ENCODE data around the gene CASP7. TPM values are rescaled to one million over a fixed set of nuclear protein-coding genes. Genes with fewer than 3 reads are reported as not detected.
"Not testable (repeated sequence)": the region's sequence is repeated elsewhere in the genome, so short reads cannot be mapped to it uniquely, and the experiment has no call there.

CASP7 gene
- total and polyA plus RNA-seq, 2 donors (not counting 1 experiment from before 2014, with no cell fraction given), result 5.7 to 23.9 TPM

- no peak for TF ChIP-seq CTCF (IDR thresholded peaks at IDR 0.05)
- no peak for TF ChIP-seq EZH2 (IDR thresholded peaks at IDR 0.05; ENCODE audit: borderline replicate concordance, insufficient read depth, low read depth, low read length, poor library complexity, severe bottlenecking)
- ATAC-seq (ENCODE audit: low read depth) (no peak), DNase-seq (no peak)
- CTCF ChIA-PET, result no interaction called here
- no peaks in the 10 kb centered on the region for H3K9me3 ChIP-seq (ENCODE audit: control extremely low read depth in 1 of 3, control insufficient read depth in 2 of 3, insufficient read depth in 1 of 3, low read length in 2 of 3)
- no peaks in the 10 kb centered on the region for H3K79me2 ChIP-seq (ENCODE audit: control insufficient read depth, insufficient read depth, low read length)
- Mint-ChIP-seq H3K4me3 (no peak overlapping the region), H3K27me3 (peaks cover 45% of the 10 kb centered on the region), H3K9me3 (ENCODE audit: insufficient read depth) (no peaks in the 10 kb centered on the region), H3K4me1 (no peaks in the 10 kb centered on the region), H3K27ac (no peak overlapping the region)
- no peaks in the 10 kb centered on the region for H3K4me1 ChIP-seq (ENCODE audit: control insufficient read depth in 2 of 2, insufficient read depth in 2 of 2, low read length in 2 of 2)
- H3K36me3 ChIP-seq (replicated peaks in 1 of 2; ENCODE audit: control extremely low read depth in 1 of 2, control insufficient read depth in 1 of 2, extremely low read depth in 1 of 2, insufficient read depth in 2 of 2, low read length in 1 of 2), result no peaks in the 10 kb centered on the region
- POLR2A ChIA-PET, result no interaction called here
- H3K4me2 ChIP-seq (replicated peaks; ENCODE audit: low read depth, low read length, poor library complexity, severe bottlenecking), result no peak overlapping the region
- H3K27me3 ChIP-seq (replicated peaks in 1 of 4; ENCODE audit: control extremely low read depth in 1 of 4, control insufficient read depth in 3 of 4, insufficient read depth in 4 of 4, low read length in 3 of 4), result no peaks in the 10 kb centered on the region
- no peak overlapping the region for H3K4me3 ChIP-seq (ENCODE audit: control extremely low read depth in 1 of 5, extremely low read depth in 1 of 5, insufficient read depth in 1 of 5, low read depth in 2 of 5, low read length in 4 of 5)
- H3K9ac ChIP-seq (ENCODE audit: low read length), result no peak overlapping the region
- H2AFZ ChIP-seq (ENCODE audit: insufficient read depth, low read depth, low read length, poor library complexity, severe bottlenecking), result no peak overlapping the region
- no peak overlapping the region for H3K27ac ChIP-seq (ENCODE audit: low read length in 2 of 2)
- H4K20me1 ChIP-seq (ENCODE audit: control insufficient read depth, insufficient read depth, low read length, poor library complexity, severe bottlenecking), result no peaks in the 10 kb centered on the region
- WGBS (ENCODE audit: insufficient coverage), result no CpG with 5 or more reads among the region's 2 CpGs
- intact Hi-C loops (cut with micrococcal nuclease), result no loop called here
Measured at GRCh38 chr10:113651021-113651420, 28.7 kb upstream of the CASP7 start.

- intact Hi-C loops (cut with micrococcal nuclease), result no loop called here
- no peak overlapping the region for H3K4me3 ChIP-seq (ENCODE audit: control extremely low read depth in 1 of 5, extremely low read depth in 1 of 5, insufficient read depth in 1 of 5, low read depth in 2 of 5, low read length in 4 of 5)
- no peaks in the 10 kb centered on the region for H3K36me3 ChIP-seq (replicated peaks in 1 of 2; ENCODE audit: control extremely low read depth in 1 of 2, control insufficient read depth in 1 of 2, extremely low read depth in 1 of 2, insufficient read depth in 2 of 2, low read length in 1 of 2)
- H3K9ac ChIP-seq (ENCODE audit: low read length), result no peak overlapping the region
- H3K4me2 ChIP-seq (replicated peaks; ENCODE audit: low read depth, low read length, poor library complexity, severe bottlenecking), result no peak overlapping the region
- WGBS (ENCODE audit: insufficient coverage), result no CpG with 5 or more reads among the region's 1 CpG
- no peaks in the 10 kb centered on the region for H3K27me3 ChIP-seq (replicated peaks in 1 of 4; ENCODE audit: control extremely low read depth in 1 of 4, control insufficient read depth in 3 of 4, insufficient read depth in 4 of 4, low read length in 3 of 4)
- POLR2A ChIA-PET, result no interaction called here
- DNase-seq, result no peak
- TF ChIP-seq EZH2 (IDR thresholded peaks at IDR 0.05; ENCODE audit: borderline replicate concordance, insufficient read depth, low read depth, low read length, poor library complexity, severe bottlenecking) (no peak), CTCF (IDR thresholded peaks at IDR 0.05) (no peak)
- H3K4me1 ChIP-seq (ENCODE audit: control insufficient read depth in 2 of 2, insufficient read depth in 2 of 2, low read length in 2 of 2), result no peaks in the 10 kb centered on the region
- no peaks in the 10 kb centered on the region for H3K9me3 ChIP-seq (ENCODE audit: control extremely low read depth in 1 of 3, control insufficient read depth in 2 of 3, insufficient read depth in 1 of 3, low read length in 2 of 3)
- Mint-ChIP-seq H3K4me3 (no peak overlapping the region), H3K27ac (no peak overlapping the region), H3K27me3 (peaks cover 43% of the 10 kb centered on the region), H3K4me1 (no peaks in the 10 kb centered on the region), H3K9me3 (ENCODE audit: insufficient read depth) (no peaks in the 10 kb centered on the region)
- no peak for ATAC-seq (ENCODE audit: low read depth)
- no peak overlapping the region for H3K27ac ChIP-seq (ENCODE audit: low read length in 2 of 2)
- no peak overlapping the region for H2AFZ ChIP-seq (ENCODE audit: insufficient read depth, low read depth, low read length, poor library complexity, severe bottlenecking)
- no peaks in the 10 kb centered on the region for H4K20me1 ChIP-seq (ENCODE audit: control insufficient read depth, insufficient read depth, low read length, poor library complexity, severe bottlenecking)
- no peaks in the 10 kb centered on the region for H3K79me2 ChIP-seq (ENCODE audit: control insufficient read depth, insufficient read depth, low read length)
- CTCF ChIA-PET, result no interaction called here
Measured at GRCh38 chr10:113651898-113652297, 27.8 kb upstream of the CASP7 start.

- H3K4me3 Mint-ChIP-seq; DNase-seq; ATAC-seq (ENCODE audit: low read depth); CTCF ChIA-PET; H3K27ac ChIP-seq (ENCODE audit: low read length in 2 of 2); POLR2A ChIA-PET; H3K36me3 ChIP-seq (replicated peaks in 1 of 2; ENCODE audit: control extremely low read depth in 1 of 2, control insufficient read depth in 1 of 2, extremely low read depth in 1 of 2, insufficient read depth in 2 of 2, low read length in 1 of 2); intact Hi-C loops (cut with micrococcal nuclease); H3K4me2 ChIP-seq (replicated peaks; ENCODE audit: low read depth, low read length, poor library complexity, severe bottlenecking); H3K9me3 ChIP-seq (ENCODE audit: control extremely low read depth in 1 of 3, control insufficient read depth in 2 of 3, insufficient read depth in 1 of 3, low read length in 2 of 3); H3K9me3 Mint-ChIP-seq (ENCODE audit: insufficient read depth); H3K4me1 ChIP-seq (ENCODE audit: control insufficient read depth in 2 of 2, insufficient read depth in 2 of 2, low read length in 2 of 2); H3K9ac ChIP-seq (ENCODE audit: low read length); H2AFZ ChIP-seq (ENCODE audit: insufficient read depth, low read depth, low read length, poor library complexity, severe bottlenecking); H3K4me3 ChIP-seq (ENCODE audit: control extremely low read depth in 1 of 5, extremely low read depth in 1 of 5, insufficient read depth in 1 of 5, low read depth in 2 of 5, low read length in 4 of 5); H3K27me3 ChIP-seq (replicated peaks in 1 of 4; ENCODE audit: control extremely low read depth in 1 of 4, control insufficient read depth in 3 of 4, insufficient read depth in 4 of 4, low read length in 3 of 4); H3K4me1 Mint-ChIP-seq; H3K27ac Mint-ChIP-seq; H3K79me2 ChIP-seq (ENCODE audit: control insufficient read depth, insufficient read depth, low read length); H4K20me1 ChIP-seq (ENCODE audit: control insufficient read depth, insufficient read depth, low read length, poor library complexity, severe bottlenecking): not testable (repeated sequence)
- peaks cover 39% of the 10 kb centered on the region for H3K27me3 Mint-ChIP-seq
- WGBS (ENCODE audit: insufficient coverage), result no CpG with 5 or more reads among the region's 3 CpGs
Measured at GRCh38 chr10:113652456-113652855, 27.3 kb upstream of the CASP7 start.

Measured in B cell (primary cell).